Liver (tissue), 9 donors: ENCODE results near the gene POU6F2. TPM values are rescaled to one million over a fixed set of nuclear protein-coding genes. Genes with fewer than 3 reads are reported as not detected.

Experiments used
- DNase-seq: peaks from one replicate; pipeline ENCODE4 v3.0.0-alpha.2; 2017; ENCODE audit warnings: low spot score
- H3K27ac ChIP-seq, 2 donors: one replicate each; pipeline ENCODE4 v1.7.0; 2013; ENCODE audit warnings: inconsistent platforms in 2 of 2, low read length in 2 of 2, control low read depth in 1 of 2, low read depth in 1 of 2, mild to moderate bottlenecking in 1 of 2
- H3K27me3 ChIP-seq, 4 donors: one replicate each; pipeline versions ENCODE4 v1.6.1 to v1.7.0; 2013; ENCODE audit warnings: low read length in 3 of 4, inconsistent platforms in 1 of 4, mild to moderate bottlenecking in 1 of 4, moderate library complexity in 1 of 4; ENCODE audit not compliant: control insufficient read depth in 4 of 4, insufficient read depth in 4 of 4
- H3K36me3 ChIP-seq, 4 donors: one replicate each; pipeline versions ENCODE4 v1.6.1 to v1.7.0; 2013; ENCODE audit warnings: low read length in 3 of 4, mild to moderate bottlenecking in 3 of 4, low read depth in 1 of 4, moderate library complexity in 1 of 4; ENCODE audit not compliant: control insufficient read depth in 4 of 4, insufficient read depth in 3 of 4
- H3K4me1 ChIP-seq, 4 donors: one replicate each; pipeline versions ENCODE4 v1.6.1 to v1.7.0; 2013; ENCODE audit warnings: low read length in 3 of 4, mild to moderate bottlenecking in 3 of 4, moderate library complexity in 1 of 4; ENCODE audit not compliant: control insufficient read depth in 4 of 4, insufficient read depth in 4 of 4
- H3K4me3 ChIP-seq, 3 donors: one replicate each; pipeline versions ENCODE4 v1.6.1 to v1.7.0; 2013; ENCODE audit warnings: low read length in 3 of 3, control low read depth in 1 of 3, low read depth in 1 of 3, mild to moderate bottlenecking in 1 of 3
- H3K9ac ChIP-seq, 2 donors: one replicate each; pipeline ENCODE4 v1.7.0; 2013; ENCODE audit warnings: low read length in 2 of 2, mild to moderate bottlenecking in 2 of 2, moderate library complexity in 2 of 2, control low read depth in 1 of 2, low read depth in 1 of 2
- H3K9me3 ChIP-seq, 4 donors: one replicate each; pipeline versions ENCODE4 v1.6.1 to v1.7.0; 2013; ENCODE audit warnings: low read length in 3 of 4; ENCODE audit not compliant: control insufficient read depth in 4 of 4
- EGR1 ChIP-seq, 2 donors: IDR thresholded peaks; 2 replicates each; pipeline ENCODE4 v1.6.1; 2016 to 2018; ENCODE audit warnings: antibody characterized with exemption in 2 of 2, low read depth in 2 of 2
- FOXA1 ChIP-seq: IDR thresholded peaks from 2 replicates; pipeline ENCODE4 v1.6.1; 2016; ENCODE audit warnings: antibody characterized with exemption
- FOXA2 ChIP-seq: IDR thresholded peaks from 2 replicates; pipeline ENCODE4 v1.6.1; 2016; ENCODE audit warnings: antibody characterized with exemption
- HNF4A ChIP-seq, 2 donors: conservative IDR thresholded peaks; 2 replicates each; pipeline ENCODE4 v1.6.1; 2016; ENCODE audit warnings: antibody characterized with exemption in 2 of 2, mild to moderate bottlenecking in 2 of 2
- HNF4G ChIP-seq: IDR thresholded peaks from 2 replicates; pipeline ENCODE4 v1.6.1; 2016; ENCODE audit warnings: antibody characterized with exemption
- JUND ChIP-seq, 2 donors: IDR thresholded peaks; 2 replicates each; pipeline ENCODE4 v1.6.1; 2016; ENCODE audit warnings: antibody characterized with exemption in 2 of 2
- NR2F2 ChIP-seq: IDR thresholded peaks from 2 replicates; pipeline ENCODE4 v1.6.1; 2016; ENCODE audit warnings: antibody characterized with exemption
- RAD21 ChIP-seq, 2 donors: IDR thresholded peaks; 2 replicates each; pipeline ENCODE4 v1.6.1; 2016; ENCODE audit warnings: antibody characterized with exemption in 2 of 2, mild to moderate bottlenecking in 2 of 2
- RXRA ChIP-seq, 2 donors: IDR thresholded peaks; 2 replicates each; pipeline ENCODE4 v1.6.1; 2017 to 2018; ENCODE audit warnings: antibody characterized with exemption in 2 of 2, mild to moderate bottlenecking in 1 of 2
- SP1 ChIP-seq: IDR thresholded peaks from 2 replicates; pipeline ENCODE4 v1.6.1; 2018; ENCODE audit warnings: antibody characterized with exemption, mild to moderate bottlenecking
- TAF1 ChIP-seq: conservative IDR thresholded peaks from 2 replicates; pipeline ENCODE4 v1.6.1; 2016; ENCODE audit warnings: antibody characterized with exemption, mild to moderate bottlenecking
- YY1 ChIP-seq: IDR thresholded peaks from 2 replicates; pipeline ENCODE4 v1.6.1; 2016; ENCODE audit warnings: antibody characterized with exemption, mild to moderate bottlenecking
- WGBS: extraction: QIAGEN DNeasy Blood & Tissue Kit; methylation state at CpG from one replicate; pipeline ENCODE4 v1.1.7; 2013; 5-methylcytosine and 5-hydroxymethylcytosine counted together
- polyA plus RNA-seq, 2 donors: library from polyadenylated mRNA; stranded (reverse) in 1 of 2; unstranded in 1 of 2; fragments of 200-250 nt in 1 of 2; fragments of >200 nt in 1 of 2; fragmentation: Nextera tagmentation in 1 of 2; extraction: Ambion mirVana in 1 of 2; gene quantifications; one replicate each; pipeline versions ENCODE4 v1.2.1 to v1.2.3, GENCODE V29; 2013 to 2015
- total RNA-seq, 2 donors: library from RNA; depleted of rRNA; stranded (reverse); fragments of >200 nt; gene quantifications; one replicate each; pipeline ENCODE4 v1.2.3, GENCODE V29; 2014
- TF ChIP-seq, protein P1 (sequence below): IDR thresholded peaks from 2 replicates; pipeline ENCODE4 v1.6.1; 2016; ENCODE audit warnings: antibody characterized with exemption
- TF ChIP-seq, protein P2 (sequence below): IDR thresholded peaks from 2 replicates; pipeline ENCODE4 v1.6.1; 2016; ENCODE audit warnings: antibody characterized with exemption
- TF ChIP-seq, protein P3 (sequence below): fragments of 150-350 bp; IDR thresholded peaks from 2 replicates; pipeline ENCODE4 v1.5.1; 2017; ENCODE audit warnings: improper control_type of control experiment, low read depth, low read length; ENCODE audit not compliant: missing input control
- TF ChIP-seq, protein P4 (sequence below): IDR thresholded peaks from 2 replicates; pipeline ENCODE4 v1.6.1; 2016; ENCODE audit warnings: antibody characterized with exemption
- TF ChIP-seq, protein P5 (sequence below): IDR thresholded peaks from 2 replicates; pipeline ENCODE4 v1.6.1; 2016; ENCODE audit warnings: antibody characterized with exemption, mild to moderate bottlenecking
- donor health status: healthy.
- donor health status: healthy.
- donor health status: healthy.
- donor health status: healthy.
- donor health status: healthy.

Gene POU6F2
- total and polyA plus RNA-seq, 4 donors = under 0.01 to 0.24 (median 0.08) TPM; not detected in 1

DNA sequence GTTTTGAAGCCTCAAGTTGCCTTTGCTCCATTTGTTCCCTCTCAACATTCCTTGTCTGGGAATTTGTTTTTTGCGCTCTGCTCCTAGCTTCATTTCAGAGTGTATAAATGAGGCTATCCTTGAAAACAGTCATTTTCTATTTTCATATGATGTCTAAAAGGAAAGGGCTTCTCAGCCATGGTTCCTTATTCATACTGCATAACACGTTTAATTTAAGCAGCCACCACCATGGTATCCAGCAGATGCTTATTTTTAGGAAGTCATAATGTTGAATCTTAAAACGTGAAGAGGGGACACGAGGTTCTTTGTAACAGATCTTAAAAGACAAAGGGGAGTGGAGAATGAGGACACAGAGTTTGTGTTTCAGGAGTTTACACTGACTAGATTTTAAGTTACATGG is 14.5 kb downstream of the POU6F2 start:
- Histone ChIP-seq H3K9me3 (no peaks in the 10 kb centered on the region), H3K4me3 (no peak overlapping the region), H3K27me3 (no peaks in the 10 kb centered on the region), H3K27ac (no peak overlapping the region), H3K4me1 (no peaks in the 10 kb centered on the region), H3K36me3 (no peaks in the 10 kb centered on the region), H3K9ac (no peak overlapping the region)
- 62% methylated on average over 4 of the region's 4 CpGs for WGBS
- DNase-seq = no peak
- TF ChIP-seq TAF1 = no peak
- TF ChIP-seq FOXA1 = no peak
- TF ChIP-seq, protein P1, sequence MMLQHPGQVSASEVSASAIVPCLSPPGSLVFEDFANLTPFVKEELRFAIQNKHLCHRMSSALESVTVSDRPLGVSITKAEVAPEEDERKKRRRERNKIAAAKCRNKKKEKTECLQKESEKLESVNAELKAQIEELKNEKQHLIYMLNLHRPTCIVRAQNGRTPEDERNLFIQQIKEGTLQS = no peak
- no peak for TF ChIP-seq HNF4G
- TF ChIP-seq HNF4A (conservative IDR thresholded peaks at IDR 0.05) = no peak
- TF ChIP-seq, protein P2, sequence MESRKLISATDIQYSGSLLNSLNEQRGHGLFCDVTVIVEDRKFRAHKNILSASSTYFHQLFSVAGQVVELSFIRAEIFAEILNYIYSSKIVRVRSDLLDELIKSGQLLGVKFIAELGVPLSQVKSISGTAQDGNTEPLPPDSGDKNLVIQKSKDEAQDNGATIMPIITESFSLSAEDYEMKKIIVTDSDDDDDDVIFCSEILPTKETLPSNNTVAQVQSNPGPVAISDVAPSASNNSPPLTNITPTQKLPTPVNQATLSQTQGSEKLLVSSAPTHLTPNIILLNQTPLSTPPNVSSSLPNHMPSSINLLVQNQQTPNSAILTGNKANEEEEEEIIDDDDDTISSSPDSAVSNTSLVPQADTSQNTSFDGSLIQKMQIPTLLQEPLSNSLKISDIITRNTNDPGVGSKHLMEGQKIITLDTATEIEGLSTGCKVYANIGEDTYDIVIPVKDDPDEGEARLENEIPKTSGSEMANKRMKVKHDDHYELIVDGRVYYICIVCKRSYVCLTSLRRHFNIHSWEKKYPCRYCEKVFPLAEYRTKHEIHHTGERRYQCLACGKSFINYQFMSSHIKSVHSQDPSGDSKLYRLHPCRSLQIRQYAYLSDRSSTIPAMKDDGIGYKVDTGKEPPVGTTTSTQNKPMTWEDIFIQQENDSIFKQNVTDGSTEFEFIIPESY = no peak

DNA sequence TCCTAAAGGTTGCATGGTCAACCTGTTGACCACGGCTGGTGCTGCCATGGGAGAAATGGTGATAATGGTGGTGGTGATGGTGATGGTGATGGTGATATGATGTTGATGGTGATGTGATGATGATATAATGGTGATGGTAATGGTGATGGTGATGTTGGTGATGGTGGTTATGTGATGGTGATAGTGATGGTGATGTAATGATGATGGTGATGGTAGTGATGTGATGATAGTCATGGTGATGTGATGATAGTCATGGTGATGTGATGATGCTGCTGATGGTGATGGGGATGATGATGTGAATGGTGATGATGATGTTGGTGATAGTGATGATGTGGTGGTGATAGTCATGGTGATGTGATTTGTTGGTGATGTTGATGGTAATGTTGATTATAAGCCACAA is 23.9 kb downstream of the POU6F2 start:
- Histone ChIP-seq H3K4me1 (no peaks in the 10 kb centered on the region), H3K9ac (no peak overlapping the region), H3K36me3 (no peaks in the 10 kb centered on the region), H3K4me3 (no peak overlapping the region), H3K27me3 (no peaks in the 10 kb centered on the region), H3K27ac (no peak overlapping the region), H3K9me3 (no peaks in the 10 kb centered on the region)
- 85% methylated on average over 1 of the region's 1 CpG for WGBS
- DNase-seq = no peak
- TF ChIP-seq, protein P3, sequence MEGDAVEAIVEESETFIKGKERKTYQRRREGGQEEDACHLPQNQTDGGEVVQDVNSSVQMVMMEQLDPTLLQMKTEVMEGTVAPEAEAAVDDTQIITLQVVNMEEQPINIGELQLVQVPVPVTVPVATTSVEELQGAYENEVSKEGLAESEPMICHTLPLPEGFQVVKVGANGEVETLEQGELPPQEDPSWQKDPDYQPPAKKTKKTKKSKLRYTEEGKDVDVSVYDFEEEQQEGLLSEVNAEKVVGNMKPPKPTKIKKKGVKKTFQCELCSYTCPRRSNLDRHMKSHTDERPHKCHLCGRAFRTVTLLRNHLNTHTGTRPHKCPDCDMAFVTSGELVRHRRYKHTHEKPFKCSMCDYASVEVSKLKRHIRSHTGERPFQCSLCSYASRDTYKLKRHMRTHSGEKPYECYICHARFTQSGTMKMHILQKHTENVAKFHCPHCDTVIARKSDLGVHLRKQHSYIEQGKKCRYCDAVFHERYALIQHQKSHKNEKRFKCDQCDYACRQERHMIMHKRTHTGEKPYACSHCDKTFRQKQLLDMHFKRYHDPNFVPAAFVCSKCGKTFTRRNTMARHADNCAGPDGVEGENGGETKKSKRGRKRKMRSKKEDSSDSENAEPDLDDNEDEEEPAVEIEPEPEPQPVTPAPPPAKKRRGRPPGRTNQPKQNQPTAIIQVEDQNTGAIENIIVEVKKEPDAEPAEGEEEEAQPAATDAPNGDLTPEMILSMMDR = no peak
- TF ChIP-seq RAD21 (IDR thresholded peaks at IDR 0.05) (no peak), HNF4G (no peak), TAF1 (no peak), SP1 (no peak), RXRA (IDR thresholded peaks at IDR 0.05) (no peak), FOXA2 (no peak), EGR1 (IDR thresholded peaks at IDR 0.05; ENCODE audit: low read depth in 2 of 2) (no peak), JUND (IDR thresholded peaks at IDR 0.05) (no peak), NR2F2 (no peak), HNF4A (conservative IDR thresholded peaks at IDR 0.05) (no peak), YY1 (no peak)
- TF ChIP-seq, protein P4, sequence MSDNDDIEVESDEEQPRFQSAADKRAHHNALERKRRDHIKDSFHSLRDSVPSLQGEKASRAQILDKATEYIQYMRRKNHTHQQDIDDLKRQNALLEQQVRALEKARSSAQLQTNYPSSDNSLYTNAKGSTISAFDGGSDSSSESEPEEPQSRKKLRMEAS = no peak
- TF ChIP-seq, protein P2 = no peak
- TF ChIP-seq, protein P5, sequence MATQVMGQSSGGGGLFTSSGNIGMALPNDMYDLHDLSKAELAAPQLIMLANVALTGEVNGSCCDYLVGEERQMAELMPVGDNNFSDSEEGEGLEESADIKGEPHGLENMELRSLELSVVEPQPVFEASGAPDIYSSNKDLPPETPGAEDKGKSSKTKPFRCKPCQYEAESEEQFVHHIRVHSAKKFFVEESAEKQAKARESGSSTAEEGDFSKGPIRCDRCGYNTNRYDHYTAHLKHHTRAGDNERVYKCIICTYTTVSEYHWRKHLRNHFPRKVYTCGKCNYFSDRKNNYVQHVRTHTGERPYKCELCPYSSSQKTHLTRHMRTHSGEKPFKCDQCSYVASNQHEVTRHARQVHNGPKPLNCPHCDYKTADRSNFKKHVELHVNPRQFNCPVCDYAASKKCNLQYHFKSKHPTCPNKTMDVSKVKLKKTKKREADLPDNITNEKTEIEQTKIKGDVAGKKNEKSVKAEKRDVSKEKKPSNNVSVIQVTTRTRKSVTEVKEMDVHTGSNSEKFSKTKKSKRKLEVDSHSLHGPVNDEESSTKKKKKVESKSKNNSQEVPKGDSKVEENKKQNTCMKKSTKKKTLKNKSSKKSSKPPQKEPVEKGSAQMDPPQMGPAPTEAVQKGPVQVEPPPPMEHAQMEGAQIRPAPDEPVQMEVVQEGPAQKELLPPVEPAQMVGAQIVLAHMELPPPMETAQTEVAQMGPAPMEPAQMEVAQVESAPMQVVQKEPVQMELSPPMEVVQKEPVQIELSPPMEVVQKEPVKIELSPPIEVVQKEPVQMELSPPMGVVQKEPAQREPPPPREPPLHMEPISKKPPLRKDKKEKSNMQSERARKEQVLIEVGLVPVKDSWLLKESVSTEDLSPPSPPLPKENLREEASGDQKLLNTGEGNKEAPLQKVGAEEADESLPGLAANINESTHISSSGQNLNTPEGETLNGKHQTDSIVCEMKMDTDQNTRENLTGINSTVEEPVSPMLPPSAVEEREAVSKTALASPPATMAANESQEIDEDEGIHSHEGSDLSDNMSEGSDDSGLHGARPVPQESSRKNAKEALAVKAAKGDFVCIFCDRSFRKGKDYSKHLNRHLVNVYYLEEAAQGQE = no peak
- TF ChIP-seq, protein P1 = no peak
